NCI-H128 (cell line): Measurements from ENCODE around the gene RIMBP3B.
"Not testable (repeated sequence)": the region's sequence is repeated elsewhere in the genome, so short reads cannot be mapped to it uniquely, and the experiment has no call there.

Experiments used
- DNase-seq: peaks from one replicate; lab custom pipeline; 2025; ENCODE audit not compliant: unreplicated experiment; lab: John Stamatoyannopoulos, UW

The RIMBP3B gene

DNA sequence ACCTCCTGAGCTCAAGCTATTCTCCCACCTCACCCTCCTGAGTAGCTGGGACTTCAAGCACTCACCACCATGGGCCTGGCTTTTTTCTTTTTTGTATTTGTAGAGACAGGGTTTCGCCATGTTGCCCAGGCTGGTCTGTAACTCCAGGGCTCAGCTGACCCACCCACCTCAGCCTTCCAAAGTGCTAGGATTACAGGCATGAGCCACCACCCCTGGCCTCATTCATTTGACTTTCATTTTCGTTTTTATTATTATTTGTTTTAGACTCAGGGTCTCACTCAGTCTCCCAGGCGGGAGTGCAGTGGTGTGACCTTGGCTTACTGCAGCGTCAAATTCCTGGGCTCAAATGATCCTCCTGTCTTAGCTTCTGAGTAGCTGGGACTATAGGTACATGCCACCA is 24.2 kb downstream of the RIMBP3B start:
- not testable (repeated sequence) for DNase-seq

- not testable (repeated sequence) for DNase-seq
These were observed 32.8 kb downstream of the RIMBP3B start for GRCh38 chr22:21416375-21416774.

DNA sequence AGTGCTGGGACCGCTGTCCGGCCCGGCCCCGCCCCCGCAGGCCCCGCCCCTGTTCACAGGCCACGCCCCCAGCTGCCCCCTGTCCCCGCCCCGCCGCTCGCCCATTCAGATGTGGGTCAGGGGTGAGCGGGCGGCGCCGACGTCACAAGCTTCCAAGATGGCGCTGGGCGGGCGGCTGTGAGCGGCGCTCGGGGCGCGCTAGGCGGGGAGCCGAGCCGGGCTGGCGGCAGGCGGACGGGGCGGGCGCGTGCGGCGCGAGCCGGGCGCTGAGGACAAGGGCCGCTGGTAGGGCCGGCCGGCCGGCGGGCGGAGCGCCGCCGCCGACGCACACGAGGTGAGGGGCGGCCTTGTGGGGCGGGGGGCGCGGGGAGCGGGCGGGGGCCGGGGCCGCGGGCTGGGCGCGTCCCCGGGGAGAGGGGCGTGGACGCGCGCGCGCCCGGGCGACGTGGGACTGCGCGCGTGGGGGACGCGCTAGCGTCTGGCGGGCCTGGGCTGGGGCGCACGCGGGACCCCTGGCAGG is 33.7 kb downstream of the RIMBP3B start, which contains the start of gene HIC2:
Gene HIC2 (plus strand): TSS at position 145 of the 520 bp plus-strand sequence. CDS start 25,461 bp downstream, outside the sequence.
- not testable (repeated sequence) for DNase-seq

GRCh38 chr22:21417853-21418252 is 34.3 kb downstream of the RIMBP3B start:
- DNase-seq: not testable (repeated sequence)

DNA sequence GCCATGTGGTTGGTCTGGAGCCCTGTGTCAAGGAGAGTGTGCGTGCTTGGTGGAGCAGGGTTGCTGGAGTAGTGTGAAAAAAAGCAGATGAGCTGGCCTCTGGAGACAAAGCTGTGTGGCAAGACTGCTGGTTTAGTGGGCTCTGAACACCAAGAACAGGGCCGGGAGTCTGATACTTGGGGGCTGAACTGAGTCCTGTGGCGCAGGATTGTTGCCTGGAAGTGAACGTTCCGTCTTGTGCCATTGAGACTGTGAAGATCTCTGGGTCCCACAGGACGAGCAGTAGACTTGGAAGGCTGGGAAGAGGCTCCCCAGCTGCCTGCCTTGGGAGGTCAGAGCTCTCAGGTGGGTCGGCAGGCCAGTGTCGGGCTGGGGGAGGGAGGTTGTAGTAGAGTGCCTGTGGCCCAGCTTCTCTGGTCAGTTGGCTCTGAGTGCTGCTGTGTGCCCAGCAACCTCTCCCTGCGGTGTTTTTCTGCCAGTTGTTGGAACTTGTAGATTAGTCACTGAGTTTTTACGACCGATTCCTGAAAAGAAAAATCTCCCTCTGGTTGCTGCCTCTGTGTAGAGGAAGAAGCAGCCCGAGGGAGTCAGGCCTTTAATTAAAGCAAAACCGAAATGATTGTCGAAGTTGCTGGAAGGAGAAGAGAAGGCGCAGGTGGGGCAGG is 35.6 kb downstream of the RIMBP3B start:
- DNase-seq: not testable (repeated sequence)

DNA sequence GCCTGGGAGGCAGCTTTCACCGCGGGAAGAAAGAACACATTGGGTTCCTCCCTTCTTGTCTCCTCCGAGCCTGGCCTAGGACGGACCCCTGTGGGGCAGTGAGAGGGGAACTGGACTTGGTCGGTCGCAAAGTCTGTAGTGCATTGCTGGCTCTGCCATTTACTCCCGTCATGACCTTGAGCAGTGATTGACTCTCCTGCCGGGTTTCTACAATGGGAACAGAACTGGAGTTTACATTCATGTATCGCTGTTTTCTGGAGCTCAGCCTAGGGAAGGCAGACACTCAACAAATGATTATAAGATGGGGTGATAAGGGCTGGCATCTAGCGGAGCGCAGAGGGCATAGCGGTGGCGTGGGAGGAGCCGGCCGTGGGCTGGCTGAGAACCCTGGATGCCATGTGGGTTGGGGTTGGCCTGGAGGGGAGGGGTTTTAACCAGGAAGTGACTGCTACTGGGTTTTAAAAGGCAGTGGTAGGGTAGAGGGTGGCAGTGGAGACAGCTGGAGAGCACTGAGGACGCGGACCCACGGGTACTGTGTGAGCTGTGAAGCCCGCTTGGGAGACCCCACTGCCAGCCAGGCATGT is 36.7 kb downstream of the RIMBP3B start:
- not testable (repeated sequence) for DNase-seq

DNA sequence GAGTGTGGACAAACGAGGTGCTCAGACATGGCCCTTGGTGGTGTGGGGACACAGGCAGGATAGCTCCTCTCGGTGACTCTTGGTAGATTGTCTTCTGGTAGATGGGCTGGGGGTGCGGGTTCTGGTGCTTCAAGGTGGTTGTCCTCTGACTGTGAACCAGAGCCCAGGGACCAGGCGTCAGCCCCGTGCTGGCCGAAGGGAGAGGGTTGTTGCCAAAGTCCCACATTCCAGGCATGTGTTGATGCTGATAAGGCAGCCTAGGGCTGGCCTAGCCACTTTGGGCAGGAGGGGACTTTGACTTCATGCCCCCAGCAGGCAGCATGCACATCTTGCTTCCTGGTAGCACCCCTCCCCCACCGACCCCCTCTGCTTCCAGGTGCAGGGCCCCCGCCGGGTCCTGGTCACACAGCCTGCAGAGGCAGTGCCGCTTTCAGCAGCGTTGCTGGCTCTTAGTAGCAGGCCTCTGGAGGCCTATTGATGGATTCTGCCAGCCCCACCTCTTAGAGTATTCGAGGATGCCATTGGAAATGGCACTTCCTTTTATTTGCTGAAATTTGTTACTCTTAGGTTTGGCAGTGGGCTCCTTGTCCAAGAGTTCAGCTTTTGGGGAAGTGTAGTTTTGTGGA is 40.6 kb downstream of the RIMBP3B start:
- DNase-seq: not testable (repeated sequence)

DNA sequence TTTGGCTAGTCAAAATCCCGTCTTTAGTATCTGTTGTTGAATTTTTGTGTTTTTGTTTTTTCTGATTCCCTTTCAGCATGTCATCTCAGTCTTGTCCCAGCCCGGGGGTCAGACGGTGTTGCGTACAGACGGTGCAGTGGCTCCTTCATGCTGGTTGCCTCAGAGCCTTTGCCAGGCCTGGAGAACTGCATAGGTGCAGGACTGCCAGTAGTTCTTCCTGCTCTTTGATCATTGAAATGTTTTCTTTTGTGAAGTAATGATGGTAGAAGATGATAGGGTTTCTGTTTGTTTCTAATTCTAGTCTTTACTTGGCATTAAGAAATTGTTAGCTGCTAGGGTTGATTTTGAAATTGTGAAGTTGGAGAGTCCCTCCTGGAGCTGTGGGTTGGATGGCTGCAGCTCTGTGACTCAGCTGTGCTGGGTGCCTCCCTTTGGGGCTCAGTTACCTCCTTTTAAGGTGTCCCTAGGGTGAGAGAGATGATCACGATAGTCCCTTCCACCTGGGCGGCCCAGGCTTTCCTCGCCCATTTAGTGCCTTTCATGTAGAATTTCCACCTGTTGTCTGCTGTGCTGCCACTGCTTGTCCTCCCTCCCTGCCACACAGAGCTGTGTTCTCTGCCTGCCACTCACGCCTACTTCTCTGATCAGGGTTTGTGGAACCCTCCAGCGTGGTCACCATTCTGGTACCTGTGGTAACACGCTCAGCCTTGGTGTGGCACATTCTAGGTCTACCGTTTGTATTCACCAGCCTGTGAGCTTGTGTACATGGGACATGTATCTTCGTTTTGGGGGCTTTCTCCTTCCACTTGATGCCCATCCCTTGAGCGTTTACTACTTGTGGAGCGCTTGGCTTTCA is 51.1 kb downstream of the RIMBP3B start:
- not testable (repeated sequence) for DNase-seq

DNA sequence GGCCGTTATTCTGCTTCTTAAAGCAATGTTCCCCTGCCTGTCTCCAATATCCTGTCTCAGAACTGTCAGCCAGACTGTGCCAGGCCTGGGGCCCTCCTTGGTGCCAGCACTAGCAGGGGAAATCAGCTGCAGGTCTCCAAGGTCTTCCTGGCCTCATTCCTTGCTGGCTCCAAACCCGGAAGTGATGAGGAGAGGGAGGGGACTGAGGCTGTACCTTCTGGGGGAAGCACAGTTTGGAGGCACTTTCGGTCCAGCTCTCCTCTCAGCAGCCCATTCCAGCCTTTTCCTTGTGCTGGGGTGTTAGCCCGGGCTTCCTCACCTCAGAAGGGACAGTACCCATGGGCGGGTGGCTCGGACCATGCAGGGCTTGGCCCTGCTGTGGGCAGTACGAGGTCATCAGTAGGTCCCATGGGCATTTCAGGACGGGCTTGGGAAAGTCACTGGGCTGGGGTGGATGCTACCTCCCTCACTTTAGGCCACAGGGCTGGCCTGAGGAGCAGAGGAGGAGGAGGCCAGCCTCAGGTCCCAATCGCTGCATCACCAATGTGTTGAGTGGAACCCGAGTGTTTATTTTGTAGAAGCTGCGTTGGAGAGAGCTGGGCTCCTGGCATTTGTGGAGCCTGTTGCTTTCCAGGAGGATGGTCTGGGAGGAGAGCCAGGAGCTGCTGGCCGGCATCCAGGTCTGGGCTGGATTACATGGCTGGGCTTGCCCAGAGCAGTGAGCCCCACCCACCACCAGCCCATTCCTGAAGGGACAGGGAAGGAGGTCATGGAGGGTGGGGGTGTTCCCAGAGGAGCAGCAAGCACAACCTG is 52.7 kb downstream of the RIMBP3B start:
- not testable (repeated sequence) for DNase-seq

GRCh38 chr22:21438013-21438412 is 54.5 kb downstream of the RIMBP3B start:
- not testable (repeated sequence) for DNase-seq
